ENCODE data around the gene WDR70. TPM values are rescaled to one million over a fixed set of nuclear protein-coding genes. Genes with fewer than 3 reads are reported as not detected.

WDR70 gene
- total and polyA plus RNA-seq, 2 of the 8 experiments (the other 6 are each of a cell fraction or from before 2014, with no cell fraction given): 10.6 to 37.4 TPM

DNA sequence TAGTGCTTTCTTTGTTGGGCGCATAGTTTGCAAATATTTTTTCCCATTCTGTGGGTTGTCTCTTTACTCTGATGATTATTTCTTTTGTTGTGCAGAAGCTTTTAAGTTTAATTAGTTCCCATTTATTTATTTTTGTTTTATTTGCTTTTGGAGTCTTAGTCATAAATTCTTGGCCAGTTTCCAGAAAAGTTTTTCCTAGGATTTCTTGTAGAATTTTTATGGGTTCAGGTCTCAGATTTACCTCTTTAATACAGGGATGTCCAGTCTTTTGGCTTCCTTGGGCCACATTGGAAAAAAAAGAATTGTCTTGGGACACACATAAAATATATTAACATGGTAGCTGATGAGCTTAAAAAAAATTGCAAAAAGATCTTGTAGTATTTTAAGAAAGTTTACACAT lies 122.0 kb downstream of the WDR70 start:
- no peak overlapping the region for H4K8ac ChIP-seq (ENCODE audit: extremely low read depth, insufficient read depth, low read length)
- DNase-seq (ENCODE audit: low read depth in 1 of 2, low spot score in 2 of 2): no peak
- H3K4me3 ChIP-seq (ENCODE audit: extremely low read depth in 1 of 4, insufficient read depth in 2 of 4, low read depth in 3 of 4, low read length in 4 of 4): no peak overlapping the region
- no peak overlapping the region for H2AK5ac ChIP-seq (ENCODE audit: low read depth, low read length)
- TF ChIP-seq JUND (IDR thresholded peaks at IDR 0.05; ENCODE audit: low read length) (no peak), EGR1 (IDR thresholded peaks at IDR 0.05; ENCODE audit: borderline replicate concordance, low read depth, low read length) (no peak), NRF1 (IDR thresholded peaks at IDR 0.05; ENCODE audit: low read depth, low read length) (no peak), RFX5 (IDR thresholded peaks at IDR 0.05; ENCODE audit: borderline replicate concordance, low read depth, low read length) (no peak), TAF7 (optimal IDR thresholded peaks at IDR 0.05; ENCODE audit: borderline replicate concordance, low read depth, low read length) (no peak), SRF (IDR thresholded peaks at IDR 0.05; ENCODE audit: low read depth, low read length) (no peak), BACH1 (IDR thresholded peaks at IDR 0.05; ENCODE audit: low read length) (no peak), SIRT6 (IDR thresholded peaks at IDR 0.05; ENCODE audit: low read length) (no peak), GABPA (IDR thresholded peaks at IDR 0.05; ENCODE audit: borderline replicate concordance, insufficient read depth, low read length) (no peak), YY1 (IDR thresholded peaks at IDR 0.05; ENCODE audit: low read depth, low read length) (no peak), CBX5 (IDR thresholded peaks at IDR 0.05; ENCODE audit: low read depth, low read length) (no peak), CBX8 (IDR thresholded peaks at IDR 0.05; ENCODE audit: borderline replicate concordance, low read depth, low read length) (no peak), KDM5A (IDR thresholded peaks at IDR 0.05; ENCODE audit: low read length) (no peak), BCL11A (IDR thresholded peaks at IDR 0.05; ENCODE audit: low read depth in 2 of 2, low read length in 2 of 2) (no peak), SUZ12 (IDR thresholded peaks at IDR 0.05; ENCODE audit: low read length) (no peak)
- FAIRE-seq: no peak
- H3K9me3 ChIP-seq (ENCODE audit: insufficient read depth in 2 of 2, low read depth in 1 of 2, low read length in 1 of 2): no peaks in the 10 kb centered on the region
- H3K14ac ChIP-seq (ENCODE audit: insufficient read length): no peak overlapping the region
- no peak overlapping the region for H2BK15ac ChIP-seq (ENCODE audit: low read length)
- H2BK120ac ChIP-seq (replicated peaks; ENCODE audit: low read depth, low read length): no peak overlapping the region
- POLR2A ChIA-PET (ENCODE audit: partially characterized antibody): no interaction called here
- no peak overlapping the region for H2AFZ ChIP-seq (ENCODE audit: low read length)
- no peak overlapping the region for H3K23ac ChIP-seq (ENCODE audit: insufficient read length)
- H3K79me1 ChIP-seq (ENCODE audit: low read depth, low read length): no peaks in the 10 kb centered on the region
- no peak overlapping the region for H2BK20ac ChIP-seq (ENCODE audit: low read length)
- H3K36me3 ChIP-seq (ENCODE audit: control insufficient read depth in 2 of 4, insufficient read depth in 4 of 4, low read length in 3 of 4): no peaks in the 10 kb centered on the region
- no peaks in the 10 kb centered on the region for H3K4me1 ChIP-seq (replicated peaks in 1 of 4; ENCODE audit: control insufficient read depth in 3 of 4, insufficient read depth in 4 of 4, low read length in 3 of 4)
- no peak overlapping the region for H3K56ac ChIP-seq (replicated peaks; ENCODE audit: insufficient read length, low read depth, low read length)
- CTCF ChIA-PET (ENCODE audit: partially characterized antibody): no interaction called here
- H4K91ac ChIP-seq (replicated peaks; ENCODE audit: insufficient read length, low read length): no peak overlapping the region
- H3K27ac ChIP-seq (ENCODE audit: low read depth, low read length): no peak overlapping the region
- WGBS, 2 experiments (ENCODE audit: extremely low coverage in 1 of 2, insufficient coverage in 1 of 2, insufficient read length in 1 of 2, insufficient replicate concordance in 2 of 2, low coverage in 1 of 2, low lambda C conversion rate in 2 of 2, missing lambda C conversion rate in 1 of 2): 85% methylated on average over 1 of the region's 1 CpG; no CpG with 5 or more reads in 1 of the 2 experiments
- H3K4me2 ChIP-seq (ENCODE audit: insufficient read depth in 1 of 2, low read depth in 2 of 2, low read length in 2 of 2): no peak overlapping the region
- no peaks in the 10 kb centered on the region for H4K20me1 ChIP-seq (replicated peaks in 1 of 2; ENCODE audit: control insufficient read depth in 1 of 2, insufficient read depth in 2 of 2, low read length in 2 of 2)
- no peak overlapping the region for H3K18ac ChIP-seq (ENCODE audit: extremely low read depth, low read length)
- no peaks in the 10 kb centered on the region; the same call in 1 of the 2 replicates for H3K23me2 ChIP-seq (ENCODE audit: low read depth, low read length)
- no peaks in the 10 kb centered on the region for H3K79me2 ChIP-seq (ENCODE audit: control insufficient read depth in 1 of 2, insufficient read depth in 2 of 2, low read length in 2 of 2)
- no peak overlapping the region for H3K4ac ChIP-seq (replicated peaks; ENCODE audit: insufficient read length, low read depth, low read length)
- no peak overlapping the region for H2BK12ac ChIP-seq (ENCODE audit: low read depth, low read length)
- no peak overlapping the region for H3K9ac ChIP-seq (replicated peaks in 1 of 4; ENCODE audit: extremely low read depth in 1 of 4, low read depth in 3 of 4, low read length in 3 of 4)
- no peak overlapping the region for H2BK5ac ChIP-seq (ENCODE audit: low read depth, low read length)
- H4K5ac ChIP-seq (ENCODE audit: insufficient read length, low read depth, low read length): no peak overlapping the region
- H3K27me3 ChIP-seq (replicated peaks in 1 of 4; ENCODE audit: control insufficient read depth in 3 of 4, extremely low read depth in 1 of 4, insufficient read depth in 3 of 4, low read length in 3 of 4): no peaks in the 10 kb centered on the region
